Ishikawa (cell line): Measurements from ENCODE around the gene PATJ.

Source experiments
- EP300 ChIP-seq: IDR thresholded peaks from 2 replicates; pipeline ENCODE4 v1.6.1; 2012; ENCODE audit warnings: borderline replicate concordance
- REST ChIP-seq: IDR thresholded peaks from 2 replicates; pipeline ENCODE4 v1.6.1; 2012; ENCODE audit warnings: low read depth, mild to moderate bottlenecking
- USF1 ChIP-seq: IDR thresholded peaks from 2 replicates; pipeline ENCODE4 v1.6.1; 2012
- ZBTB7A ChIP-seq: IDR thresholded peaks from 2 replicates; pipeline ENCODE4 v1.6.1; 2012; ENCODE audit warnings: low read depth

- TF ChIP-seq USF1: no peak
- no peak for TF ChIP-seq ZBTB7A
- TF ChIP-seq EP300: no peak
- no peak for TF ChIP-seq REST
Observed at GRCh38 chr1:61818992-61819391, 76.7 kb downstream of the PATJ start.
